ENCODE measurements around the gene SDC1. TPM values are rescaled to one million over a fixed set of nuclear protein-coding genes. Genes with fewer than 3 reads are reported as not detected.
"Not testable (repeated sequence)": the region's sequence is repeated elsewhere in the genome, so short reads cannot be mapped to it uniquely, and the experiment has no call there.

The SDC1 gene, protein sequence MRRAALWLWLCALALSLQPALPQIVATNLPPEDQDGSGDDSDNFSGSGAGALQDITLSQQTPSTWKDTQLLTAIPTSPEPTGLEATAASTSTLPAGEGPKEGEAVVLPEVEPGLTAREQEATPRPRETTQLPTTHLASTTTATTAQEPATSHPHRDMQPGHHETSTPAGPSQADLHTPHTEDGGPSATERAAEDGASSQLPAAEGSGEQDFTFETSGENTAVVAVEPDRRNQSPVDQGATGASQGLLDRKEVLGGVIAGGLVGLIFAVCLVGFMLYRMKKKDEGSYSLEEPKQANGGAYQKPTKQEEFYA
- total RNA-seq, result 127 TPM

DNA sequence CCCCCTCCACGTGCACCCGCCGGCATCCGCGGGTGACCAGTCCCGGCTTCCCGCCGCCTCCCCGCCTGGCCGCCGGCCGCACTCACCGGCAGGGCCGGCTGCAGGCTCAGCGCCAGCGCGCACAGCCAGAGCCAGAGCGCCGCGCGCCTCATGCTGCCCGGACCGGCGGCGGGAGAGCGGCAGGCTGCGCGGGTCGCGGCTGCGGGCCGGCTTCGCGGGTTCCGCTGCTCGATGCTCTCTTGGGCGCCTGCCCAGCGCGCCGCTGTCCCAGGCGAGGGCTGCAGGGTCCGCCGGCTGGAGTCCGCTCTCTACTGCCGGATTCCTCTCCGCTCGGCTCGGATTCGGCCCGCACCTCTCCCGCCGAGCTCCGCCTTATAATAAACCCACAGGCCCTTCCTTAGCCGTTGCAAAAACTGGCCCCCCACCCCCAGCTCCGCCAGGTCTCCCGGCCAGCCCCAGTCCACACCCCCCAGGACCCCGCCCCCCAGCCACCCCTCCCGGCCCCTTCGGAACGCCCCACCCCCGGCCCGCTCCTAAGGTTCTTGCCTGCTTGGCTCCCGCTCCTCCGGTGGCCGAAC lies at the start of gene SDC1:
Gene SDC1 (minus strand): TSS at position 415 of the 578 bp plus-strand sequence. CDS start 263 bp downstream, at position 152.
- DNase-seq, result no peak

DNA sequence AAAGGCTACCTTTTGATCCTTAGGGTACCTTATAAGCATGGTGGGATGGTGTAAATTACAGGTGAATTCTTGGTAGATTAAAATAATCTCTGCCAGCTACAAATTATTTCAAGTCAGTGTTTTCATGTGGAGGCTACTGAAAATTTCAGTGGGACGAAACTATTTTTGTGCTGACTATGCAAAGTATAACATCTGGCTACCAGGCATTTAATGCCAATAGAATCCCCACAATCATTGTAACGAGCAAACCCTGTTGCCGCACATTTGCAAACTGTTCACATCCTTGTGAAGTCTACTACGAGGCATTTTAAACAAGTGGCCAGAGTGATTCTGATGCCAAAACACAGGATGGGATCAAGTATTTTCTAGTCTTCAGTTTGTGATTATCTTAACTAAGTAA lies 48.1 kb upstream of the SDC1 start:
- peak; percentile 5 for DNase-seq

DNA sequence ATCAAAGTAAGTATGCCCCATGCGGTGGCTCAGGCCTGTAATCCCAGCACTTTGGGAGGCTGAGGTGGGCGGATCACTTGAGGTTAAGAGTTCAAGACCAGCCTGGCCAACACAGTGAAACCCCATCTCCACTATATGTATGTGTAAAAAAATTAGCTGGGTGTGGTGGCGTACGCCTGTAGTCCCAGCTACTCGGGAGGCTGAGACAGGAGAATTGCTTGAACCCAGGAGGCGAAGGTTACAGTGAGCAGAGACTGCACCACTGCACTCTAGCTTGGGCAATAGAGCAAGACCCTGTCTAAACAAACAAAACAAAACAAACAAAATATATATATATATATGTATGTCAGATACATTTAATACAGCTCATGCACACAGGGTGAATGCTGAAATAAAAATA lies 43.4 kb upstream of the SDC1 start:
- DNase-seq, result not testable (repeated sequence)

DNA sequence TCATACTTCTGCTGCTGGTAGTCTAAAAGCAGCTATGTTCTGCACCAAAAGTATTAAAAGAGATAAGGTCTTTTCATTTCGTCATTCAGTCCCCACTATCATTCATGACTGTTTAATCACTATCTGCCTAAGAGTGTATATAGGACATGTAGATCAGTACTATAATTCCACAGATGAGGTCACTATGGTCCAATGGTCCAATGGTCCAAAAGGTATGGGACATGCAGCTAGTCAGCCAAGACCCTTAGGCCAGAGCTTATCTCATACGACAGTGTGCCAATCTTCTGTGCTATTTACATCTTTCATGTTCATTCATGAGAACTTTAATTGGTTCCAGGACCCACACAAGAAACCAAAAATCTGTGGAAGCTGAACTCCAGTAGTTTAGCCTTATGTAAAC lies 42.6 kb upstream of the SDC1 start:
- DNase-seq, result no peak

DNA sequence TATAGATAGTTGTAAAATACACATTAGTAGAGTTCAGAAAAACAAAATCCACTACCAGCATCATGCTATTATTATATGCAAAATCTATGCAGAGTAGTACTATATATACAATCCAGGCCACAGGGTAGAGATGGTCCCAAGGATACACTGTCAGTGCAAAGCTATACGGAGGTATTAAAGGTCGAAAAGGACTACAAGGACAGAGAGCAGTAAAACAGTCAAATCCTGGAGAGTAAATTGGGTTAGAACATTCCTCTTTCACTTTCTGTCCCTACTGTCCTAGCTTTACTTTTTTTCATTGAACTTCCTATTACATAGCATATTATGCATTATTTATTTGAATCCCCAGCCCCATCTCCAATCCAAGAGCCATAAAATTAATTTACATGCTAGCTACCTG lies 39.7 kb upstream of the SDC1 start:
- DNase-seq, result no peak

DNA sequence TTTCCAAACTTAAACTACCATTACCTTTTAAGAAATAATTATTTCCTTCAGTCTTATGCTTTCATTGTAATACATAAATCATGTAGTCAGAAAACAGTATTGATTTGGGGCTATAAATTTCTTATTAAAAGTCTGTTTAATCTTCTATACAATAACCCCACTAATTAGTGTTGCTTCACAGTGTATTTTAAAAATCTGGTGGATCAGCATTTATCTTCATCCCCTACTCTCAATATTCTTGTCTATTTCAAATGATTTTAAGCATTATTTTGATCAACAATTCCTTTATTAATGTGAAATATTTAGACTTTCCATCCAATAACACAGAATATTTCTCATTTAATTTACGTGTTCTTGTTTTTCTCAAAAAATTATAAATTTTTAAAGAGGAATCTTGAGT lies 32.5 kb upstream of the SDC1 start:
- no peak for DNase-seq

DNA sequence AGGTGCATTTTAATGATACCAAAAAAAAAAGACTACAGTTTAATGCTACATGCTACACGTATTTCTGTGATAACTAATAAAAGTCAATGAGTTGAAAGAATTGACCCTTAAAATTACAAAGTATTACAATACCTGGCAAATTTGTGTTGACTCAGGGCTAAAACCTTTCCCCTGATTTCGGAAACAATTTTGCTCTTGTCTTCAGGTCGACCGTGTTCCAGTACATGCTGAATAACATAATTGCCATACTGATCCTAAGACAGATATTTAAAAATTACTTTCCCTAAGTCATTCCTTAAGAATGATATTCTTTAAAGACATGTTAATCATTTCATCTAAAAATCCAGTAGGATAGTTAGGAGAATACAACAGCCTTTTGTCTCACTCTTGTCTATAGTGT lies 29.8 kb upstream of the SDC1 start:
- no peak for DNase-seq

DNA sequence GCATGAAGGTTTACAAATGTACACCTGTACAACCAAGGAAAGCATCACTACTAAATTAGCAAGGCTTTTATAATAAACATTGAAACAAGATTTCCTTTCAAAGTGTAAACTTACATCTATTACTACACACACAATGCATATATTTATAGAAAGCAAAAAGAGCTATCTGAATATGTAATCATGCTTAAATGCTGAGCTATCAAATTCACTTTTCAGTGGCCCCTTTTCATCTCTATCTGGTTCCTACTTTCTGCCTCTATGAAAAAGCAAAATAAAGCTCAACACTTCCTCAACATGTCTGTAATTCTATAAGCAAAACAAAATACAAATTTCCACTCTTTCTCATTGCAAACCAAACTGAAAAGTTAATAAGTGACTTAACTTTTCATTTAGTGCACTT lies 25.5 kb upstream of the SDC1 start:
- DNase-seq, result no peak

DNA sequence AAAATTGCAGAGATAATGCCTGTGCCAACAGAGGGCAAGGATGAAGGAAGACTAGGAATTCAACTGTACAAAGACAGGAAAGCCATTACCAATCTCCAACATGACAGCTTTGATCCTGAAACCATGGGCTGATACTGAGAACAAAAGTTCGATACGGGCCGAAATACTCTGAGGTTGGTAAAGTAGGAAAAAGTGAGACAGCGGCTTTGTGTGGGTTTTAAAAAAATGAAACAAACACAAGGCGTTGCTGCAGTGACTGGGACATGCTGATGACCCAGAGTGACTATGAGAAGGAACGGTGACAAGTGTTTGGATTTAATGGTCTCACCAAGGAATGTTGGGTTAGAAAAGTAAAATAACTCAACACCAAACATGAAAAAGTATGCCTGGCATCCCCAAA lies 24.2 kb upstream of the SDC1 start:
- no peak for DNase-seq

DNA sequence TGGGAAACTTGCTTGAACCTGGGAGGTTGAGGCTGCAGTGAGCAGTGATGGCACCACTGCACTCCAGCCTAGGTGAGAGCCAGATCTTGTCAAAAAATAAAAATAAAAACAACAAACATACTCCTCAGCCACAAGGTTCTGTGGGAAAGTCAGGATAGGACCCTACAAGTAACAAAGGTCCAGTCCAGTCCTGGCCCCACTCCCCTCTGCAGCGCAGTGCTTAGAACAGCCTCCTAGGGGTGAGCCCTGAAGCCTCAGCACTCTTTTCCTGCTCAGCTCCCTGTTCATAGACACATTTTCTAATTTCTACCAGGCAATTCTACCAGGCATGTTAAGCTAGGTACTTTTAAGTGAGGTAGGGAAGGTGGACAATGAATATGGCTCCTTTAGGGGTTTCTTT lies 22.2 kb upstream of the SDC1 start:
- no peak for DNase-seq

DNA sequence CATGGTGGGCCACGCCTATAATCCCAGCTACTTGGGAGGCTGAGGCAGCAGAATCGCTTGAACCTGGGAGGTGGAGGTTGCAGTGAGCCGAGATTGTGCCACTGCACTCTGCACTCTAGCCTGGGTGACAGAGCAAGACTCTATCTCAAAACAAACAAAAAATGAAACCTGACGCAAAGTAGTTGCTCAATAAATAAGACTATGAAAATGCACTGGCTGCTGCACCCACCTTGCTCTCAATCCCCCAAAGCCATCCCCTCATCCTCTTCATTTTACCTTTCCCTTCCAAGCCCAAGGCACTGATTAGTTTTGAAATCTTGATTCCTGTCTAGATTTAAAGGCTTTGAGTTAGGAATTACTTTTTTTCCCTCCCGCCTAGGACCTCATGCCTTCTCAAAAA lies 18.7 kb upstream of the SDC1 start:
- DNase-seq, result not testable (repeated sequence)

DNA sequence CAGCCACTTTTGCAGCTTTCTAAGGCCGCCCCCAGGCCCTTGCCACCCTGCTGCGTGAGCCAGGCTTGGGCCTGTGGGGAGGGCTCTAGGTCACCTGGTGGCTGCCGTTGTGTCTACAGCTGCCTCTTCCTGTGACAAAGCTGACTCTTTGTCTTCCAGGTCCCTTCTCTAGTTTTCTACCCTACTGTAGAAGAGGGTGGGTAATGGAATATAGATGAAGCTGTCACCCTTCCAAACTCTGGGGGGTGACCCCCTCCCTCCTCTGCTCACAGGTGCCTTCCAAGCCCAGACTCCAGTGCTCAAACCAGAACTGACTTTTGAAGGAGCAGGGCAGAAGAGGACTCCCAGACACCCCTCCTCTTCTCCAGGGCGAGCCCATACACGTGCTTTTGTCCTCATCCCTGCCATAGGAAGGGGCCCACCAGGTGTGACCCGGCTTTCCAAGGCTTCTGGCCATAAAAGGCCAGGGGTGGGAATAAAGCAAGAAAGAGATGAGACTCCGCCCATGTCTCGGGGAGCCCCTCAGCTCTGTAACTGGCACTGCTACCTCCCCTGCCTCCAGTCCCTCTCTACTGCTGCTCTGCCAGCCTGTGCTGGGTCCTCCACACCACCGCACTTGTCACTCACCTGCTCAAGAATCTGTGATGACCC lies 17.9 kb upstream of the SDC1 start:
- no peak for DNase-seq

DNA sequence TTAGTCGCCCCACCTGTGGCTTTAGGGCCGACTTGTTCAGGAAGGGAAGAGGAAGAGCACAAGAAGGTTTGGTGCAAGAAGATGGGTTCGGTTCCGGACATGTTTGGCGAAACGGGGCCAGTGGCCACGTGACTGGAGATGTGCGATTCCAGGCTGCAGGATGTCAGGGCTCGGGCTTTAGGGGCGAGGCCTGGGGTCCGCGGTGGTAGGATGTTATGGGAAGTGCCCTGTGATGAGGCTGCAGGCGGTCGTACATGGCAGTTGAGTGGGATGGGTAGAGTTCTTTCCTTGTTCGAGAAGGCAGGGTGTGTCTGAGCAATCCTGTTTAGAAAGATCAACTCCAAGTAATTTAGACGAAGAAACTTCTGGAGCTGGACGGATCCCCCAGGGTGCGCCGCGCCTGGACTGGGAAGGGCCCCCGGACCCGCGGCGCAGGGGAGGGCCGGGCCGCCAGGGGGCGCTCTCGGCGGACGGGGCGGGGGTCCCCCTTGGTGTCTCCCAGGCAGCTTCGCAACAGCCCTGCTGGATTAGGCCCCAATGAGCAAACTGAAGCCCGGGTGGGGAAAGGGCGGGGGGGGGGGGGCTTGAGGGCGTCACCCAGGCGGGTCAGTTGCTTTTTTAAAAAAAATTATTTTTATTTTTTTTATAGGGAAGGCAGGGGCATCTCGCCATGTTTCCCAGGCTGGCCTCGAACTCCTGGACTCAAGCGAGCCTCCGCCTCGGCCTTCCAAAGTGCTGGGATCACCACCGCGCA lies 17.2 kb upstream of the SDC1 start:
- no peak for DNase-seq

DNA sequence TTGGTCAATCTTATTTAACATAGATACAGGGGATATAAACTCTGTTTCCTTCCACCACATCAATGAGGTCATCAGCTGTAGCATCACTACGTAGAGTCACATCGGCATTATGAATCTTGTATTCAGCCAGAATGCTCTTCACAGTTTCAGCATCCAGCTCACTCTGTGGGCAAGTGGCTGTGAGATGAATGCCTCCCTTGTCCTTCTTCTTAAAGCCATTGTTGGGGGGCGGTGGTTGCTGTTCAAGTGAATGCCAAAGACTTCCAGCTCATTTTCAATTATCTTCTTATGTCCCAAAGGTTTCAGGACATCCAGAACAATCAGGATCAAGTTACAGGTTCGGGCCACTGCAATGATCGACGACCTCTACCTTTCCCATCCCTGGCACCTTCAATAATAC lies 15.4 kb upstream of the SDC1 start:
- DNase-seq, result not testable (repeated sequence)

DNA sequence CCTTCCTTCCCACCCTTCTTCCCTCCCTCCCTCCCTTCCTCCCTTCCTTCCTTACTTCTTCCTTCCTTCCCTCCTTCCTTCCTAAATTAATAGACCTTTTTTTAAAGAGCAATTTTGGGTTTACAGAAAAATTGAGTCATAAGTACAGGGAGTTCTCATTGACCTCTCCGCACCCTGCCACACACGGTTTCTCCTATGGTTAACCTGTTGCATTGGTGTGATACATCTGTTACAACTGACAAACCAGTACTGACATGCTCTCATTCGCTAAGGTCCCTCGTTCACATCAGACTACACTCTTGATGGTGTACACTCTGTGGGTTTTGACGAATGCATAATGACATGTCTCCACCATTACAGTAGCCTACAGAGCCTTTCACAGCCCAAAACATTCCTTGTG lies 11.6 kb upstream of the SDC1 start:
- DNase-seq, result no peak

DNA sequence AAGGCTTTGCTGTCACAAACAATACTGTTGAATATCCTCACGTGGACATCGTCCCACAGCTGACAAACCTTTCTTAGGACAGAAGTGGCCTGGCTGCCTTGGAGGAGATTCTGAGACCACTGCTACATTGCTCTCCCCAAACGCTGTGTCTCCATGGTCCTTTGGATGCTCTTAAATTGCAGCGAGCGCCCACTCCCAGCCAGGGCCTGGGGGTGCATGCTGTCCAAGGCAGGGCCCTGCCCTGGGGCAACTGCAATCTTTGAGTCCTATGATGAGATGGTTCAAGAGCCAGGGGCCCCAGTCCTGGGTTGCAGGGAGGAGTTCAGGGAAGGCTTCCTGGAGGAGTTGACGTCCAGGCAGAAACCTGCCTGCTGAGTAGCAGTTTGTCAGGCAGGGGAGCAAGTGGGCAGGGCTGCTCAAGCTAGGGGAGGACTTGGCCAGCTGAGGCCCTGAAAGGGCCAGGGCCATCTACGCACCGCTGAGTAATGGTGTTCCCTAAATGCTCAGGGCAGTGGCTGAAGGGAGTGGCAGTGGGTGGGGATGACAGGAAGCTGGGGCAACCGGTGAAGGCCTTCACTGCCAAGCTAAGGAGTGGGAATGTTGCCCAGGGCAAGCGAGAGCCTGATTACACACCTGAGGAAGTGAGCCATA lies 10.8 kb upstream of the SDC1 start:
- DNase-seq, result no peak

DNA sequence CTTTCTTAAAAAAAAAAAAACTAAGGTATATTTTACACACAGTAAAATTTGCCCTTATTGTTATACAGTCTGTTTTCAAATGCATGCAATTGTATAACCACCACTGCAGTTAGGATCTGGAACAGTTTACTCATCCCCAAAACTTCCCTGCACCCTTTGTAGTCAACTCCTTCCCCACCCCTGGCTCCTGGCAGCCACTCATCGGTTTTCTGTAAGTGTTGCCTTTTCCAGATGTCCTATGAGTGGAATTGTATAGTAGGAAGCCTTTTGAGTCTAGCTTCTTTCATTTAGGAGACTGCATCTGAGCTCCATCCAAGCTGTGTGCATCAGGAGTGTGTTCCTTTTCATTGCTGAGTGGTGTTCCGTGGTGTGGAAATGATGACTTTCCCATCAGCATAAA lies 9.7 kb upstream of the SDC1 start:
- DNase-seq, result not testable (repeated sequence)

DNA sequence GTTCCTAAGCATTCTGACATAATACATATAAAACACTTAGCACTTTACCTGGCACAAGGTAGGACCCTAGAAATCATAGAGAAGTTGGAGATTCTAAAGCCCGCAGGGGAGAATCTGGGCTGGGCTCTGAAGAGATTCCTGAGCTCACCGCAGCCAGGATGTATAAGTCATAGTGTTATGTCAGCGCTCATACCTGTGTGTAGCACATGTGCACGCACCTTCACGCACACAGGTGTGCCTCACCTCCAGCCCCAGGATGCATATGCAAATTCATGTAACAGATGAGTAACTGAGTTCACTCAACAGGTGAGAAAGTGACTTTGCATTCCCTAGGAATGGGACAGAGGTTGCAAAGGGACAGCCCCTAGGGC lies 7.9 kb upstream of the SDC1 start:
- no peak for DNase-seq

DNA sequence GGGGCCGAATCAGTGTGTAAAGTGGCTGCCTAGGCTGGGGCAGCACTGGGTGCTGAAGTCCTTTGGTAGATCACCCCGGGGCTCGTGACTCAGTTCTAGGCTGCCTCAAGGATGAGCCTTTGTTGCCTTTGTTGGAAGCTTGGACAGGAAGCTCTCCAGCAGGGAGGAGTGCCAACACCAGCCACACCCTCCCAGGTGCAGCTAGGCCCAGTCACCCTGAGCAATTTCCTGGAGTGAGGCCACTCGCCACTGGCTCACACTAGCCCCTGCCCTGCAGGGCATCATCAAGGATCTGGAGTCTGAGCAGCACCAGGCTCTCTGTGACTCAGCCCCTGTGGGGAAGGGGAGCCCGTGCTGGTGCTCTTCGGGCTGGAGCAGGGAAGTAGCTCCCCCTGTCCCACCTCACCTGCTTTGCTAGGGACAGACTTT lies 6.7 kb upstream of the SDC1 start:
- DNase-seq, result no peak

DNA sequence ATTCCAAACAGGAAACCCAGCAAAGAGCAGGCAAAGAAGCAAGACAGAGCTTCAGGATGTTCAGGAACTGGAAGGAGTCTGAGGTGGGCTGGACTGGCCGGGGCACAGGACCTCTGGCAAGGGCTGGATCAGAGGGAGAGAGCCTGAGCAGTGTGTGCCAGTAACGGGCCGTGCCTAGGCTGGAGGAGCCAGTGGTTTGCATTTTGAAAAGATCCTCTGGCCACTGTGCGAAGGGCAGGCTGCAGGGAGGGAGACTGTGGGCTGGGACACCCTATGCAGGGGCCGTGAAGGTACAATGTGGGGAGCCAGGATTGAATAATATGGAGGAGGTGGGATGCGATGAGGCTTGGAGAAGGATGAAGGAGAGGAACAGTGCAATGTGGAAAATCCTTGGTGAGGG lies 6.2 kb upstream of the SDC1 start:
- no peak for DNase-seq

DNA sequence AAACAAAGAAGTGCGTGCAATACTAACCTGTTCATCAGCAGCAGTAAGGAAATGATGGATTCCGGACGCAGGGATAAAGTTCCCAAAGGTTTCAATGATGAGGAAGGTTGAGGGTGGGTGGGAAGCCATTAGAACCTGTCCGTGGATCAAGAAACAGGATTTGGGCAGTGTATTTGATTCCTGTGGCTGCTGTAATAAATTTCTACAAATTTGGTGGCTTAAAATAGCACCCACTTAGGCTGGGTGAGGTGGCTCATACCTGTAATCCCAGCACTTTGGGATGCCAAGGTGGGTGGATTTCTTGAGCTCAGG lies 5.1 kb upstream of the SDC1 start:
- no peak for DNase-seq

DNA sequence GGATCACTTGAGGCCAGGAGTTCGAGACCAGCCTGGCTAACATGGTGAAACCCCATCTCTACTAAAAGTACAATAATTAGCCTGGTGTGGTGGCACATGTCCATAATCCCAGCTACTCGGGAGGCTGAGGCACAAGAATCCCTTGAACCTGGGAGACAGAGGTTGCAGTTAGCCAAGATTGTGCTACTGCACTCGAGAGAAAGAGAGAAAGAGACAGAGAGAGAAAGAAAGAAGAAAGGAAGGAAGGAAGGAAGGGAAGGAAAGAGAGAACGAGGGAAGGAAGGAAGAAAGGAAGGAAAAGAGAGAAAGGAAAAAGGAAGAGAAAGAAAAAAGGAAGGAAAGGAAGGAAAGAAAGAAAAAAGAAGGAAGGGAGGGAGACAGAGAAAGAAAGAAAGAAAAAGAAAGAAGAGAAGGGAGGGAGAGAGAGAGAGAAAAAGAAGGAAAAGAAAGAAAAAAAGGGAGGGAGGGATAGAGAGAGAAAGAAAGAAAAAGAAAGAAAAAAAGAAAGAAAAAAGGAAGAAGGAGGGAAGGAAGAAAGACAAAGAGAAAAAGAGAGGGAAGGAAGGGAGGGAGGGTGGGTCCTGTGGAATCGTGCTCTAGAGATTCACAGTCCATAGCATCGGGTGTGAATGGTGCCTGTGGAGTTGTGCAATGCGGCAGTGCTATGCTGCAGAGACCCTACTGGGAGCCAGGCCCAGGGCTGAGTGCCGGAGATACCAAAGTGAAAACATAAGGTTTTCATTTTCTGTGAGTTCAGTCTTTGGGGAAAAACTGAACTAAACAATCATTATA lies 4.6 kb upstream of the SDC1 start:
- DNase-seq, result peak; percentile 59

Measured in skin of body (tissue), 2 donors.